DMS153 treated with DMSO at 0.1 percent for 48 hours (cell line): ENCODE measurements around the gene SIRT2.
A peak's percentile ranks its signal among the peaks of the same experiment; 100 is the strongest.

Experiments used
- DNase-seq: peaks from one replicate; lab custom pipeline; 2025; ENCODE audit not compliant: unreplicated experiment; lab: John Stamatoyannopoulos, UW

Gene SIRT2

DNA sequence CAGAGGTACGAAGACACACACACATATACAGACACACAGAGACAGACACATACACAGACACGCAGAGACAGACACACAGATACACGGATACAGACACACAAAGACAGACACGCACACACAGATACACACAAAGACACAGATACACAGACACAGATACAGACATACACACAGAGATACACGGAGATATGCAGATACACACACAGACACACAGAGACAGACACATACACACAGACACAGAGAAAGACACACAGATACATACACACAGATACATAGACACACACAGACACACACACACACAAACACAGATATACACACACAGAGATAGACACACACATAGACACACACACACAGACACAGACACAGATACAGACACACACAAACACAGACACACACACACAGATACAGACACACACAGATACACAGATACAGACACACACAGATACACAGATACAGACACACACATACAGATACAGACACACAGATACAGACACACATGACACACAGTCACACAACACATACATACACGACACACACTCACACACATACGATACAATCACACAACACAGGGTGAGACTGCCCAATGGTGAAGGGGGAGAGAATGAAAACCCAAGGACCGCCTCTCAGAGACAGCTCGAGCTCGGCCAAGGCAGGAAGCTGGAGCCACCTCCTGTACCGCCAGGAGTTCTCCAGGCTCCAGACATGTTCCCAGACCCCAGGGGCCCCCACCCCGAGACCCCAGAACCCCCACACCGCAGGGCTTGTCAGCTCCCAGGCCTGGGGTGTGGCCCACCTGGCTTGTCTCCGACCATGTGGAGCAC lies 21.4 kb upstream of the SIRT2 start:
- DNase-seq, result no peak

DNA sequence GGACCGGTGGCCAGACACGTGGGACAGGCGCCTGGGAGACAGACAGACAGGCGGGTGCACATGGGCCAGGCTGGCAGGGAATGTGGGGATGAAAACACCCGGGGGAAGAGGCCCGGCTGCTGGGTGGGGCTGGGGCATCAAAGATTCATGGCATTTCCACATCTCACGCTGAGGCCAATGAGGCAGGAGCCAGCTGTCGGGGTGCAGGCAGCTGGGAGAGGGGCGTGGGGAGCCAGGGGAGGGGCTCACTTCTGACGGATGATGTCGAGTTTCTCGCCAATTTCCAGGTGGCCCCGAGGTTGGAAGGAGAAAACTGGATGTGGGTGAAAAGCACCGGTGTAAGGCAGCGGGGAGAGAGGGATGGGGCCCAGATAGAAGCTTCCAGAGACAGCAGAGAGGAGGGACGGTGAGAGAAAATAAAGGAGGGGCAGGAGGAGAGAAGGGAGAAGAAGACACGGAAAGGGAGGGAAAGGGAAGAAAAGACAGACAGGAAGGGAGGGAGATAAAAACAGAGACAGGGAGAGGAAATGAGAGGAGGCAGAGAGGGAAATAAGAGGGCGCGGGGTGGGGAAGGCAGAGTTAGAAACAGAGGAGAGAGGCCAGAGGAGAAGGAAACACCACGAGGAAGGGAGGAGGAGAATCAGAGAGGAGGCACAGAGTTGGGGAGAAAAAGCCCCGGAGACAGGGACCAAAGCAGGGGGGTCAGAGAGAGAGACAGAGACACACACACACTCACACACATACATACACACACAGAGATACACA lies 20.6 kb upstream of the SIRT2 start:
- DNase-seq, result no peak

DNA sequence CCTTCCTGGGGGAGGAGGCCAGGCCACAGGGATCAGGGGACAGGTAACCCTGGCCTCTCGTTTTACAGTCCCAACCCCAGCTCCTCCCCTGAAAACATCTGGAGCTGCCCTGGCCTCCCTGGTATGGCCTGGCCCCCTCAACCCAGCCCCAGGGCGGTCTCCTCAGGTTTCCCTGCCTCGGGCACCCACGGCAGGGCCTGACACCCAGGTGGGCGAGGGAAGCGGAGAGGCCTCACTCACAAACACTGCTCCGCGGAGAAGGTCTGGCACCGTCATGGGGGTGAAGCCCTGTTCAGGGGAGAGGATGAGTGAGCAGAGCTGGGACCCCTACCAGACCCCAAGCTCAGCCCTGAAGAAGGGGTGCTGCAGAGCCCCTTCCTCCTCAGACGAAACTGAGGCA lies 19.1 kb upstream of the SIRT2 start:
- DNase-seq, result no peak

DNA sequence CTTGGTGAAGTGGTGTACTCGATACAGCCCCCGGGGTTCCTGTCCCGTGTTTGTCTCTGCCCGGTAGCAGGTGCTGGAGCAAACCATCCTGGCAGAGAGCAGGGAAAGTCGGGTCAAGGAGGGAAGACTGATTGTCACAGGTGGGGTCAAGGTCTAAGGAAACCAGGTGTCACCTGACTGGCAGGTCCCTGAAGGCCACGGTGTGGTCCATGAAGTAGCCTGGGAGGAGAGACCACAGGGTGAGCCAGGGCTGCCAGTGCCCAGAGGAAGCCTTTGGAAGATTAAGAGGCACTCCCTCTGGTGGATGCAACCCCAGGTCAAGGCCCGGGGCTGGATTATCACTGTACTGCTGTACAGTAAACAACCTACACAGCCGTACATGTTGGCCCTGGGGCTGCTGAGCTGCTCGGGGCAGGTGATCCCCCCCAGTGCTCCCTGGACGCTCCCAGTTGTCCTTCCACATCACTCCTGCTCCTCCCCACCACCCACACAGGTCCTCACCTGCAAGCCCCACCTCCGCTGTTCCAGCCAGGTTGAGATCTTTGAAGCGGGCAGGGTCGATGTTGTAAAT lies 18.6 kb upstream of the SIRT2 start:
- peak; percentile 12 for DNase-seq

DNA sequence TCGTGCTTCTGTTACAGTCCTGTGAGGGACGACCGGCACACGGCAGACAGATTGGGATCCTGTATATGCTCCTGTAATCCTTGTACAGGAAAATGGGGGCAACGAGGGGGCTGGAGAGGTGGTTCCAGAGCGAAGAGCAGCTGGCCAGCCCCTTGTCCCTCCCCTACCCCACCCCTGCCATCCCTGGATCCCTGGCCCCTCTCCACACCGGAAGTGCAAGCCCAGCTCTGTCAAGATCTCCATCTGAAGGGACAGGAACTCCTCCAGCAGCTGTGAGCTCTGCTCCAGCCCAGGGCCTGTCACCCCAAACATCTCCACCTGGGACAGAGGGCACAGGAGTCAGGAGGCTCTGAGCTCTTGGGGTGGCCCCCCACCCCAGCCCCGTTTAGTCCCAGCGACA lies 18.1 kb upstream of the SIRT2 start:
- no peak for DNase-seq

DNA sequence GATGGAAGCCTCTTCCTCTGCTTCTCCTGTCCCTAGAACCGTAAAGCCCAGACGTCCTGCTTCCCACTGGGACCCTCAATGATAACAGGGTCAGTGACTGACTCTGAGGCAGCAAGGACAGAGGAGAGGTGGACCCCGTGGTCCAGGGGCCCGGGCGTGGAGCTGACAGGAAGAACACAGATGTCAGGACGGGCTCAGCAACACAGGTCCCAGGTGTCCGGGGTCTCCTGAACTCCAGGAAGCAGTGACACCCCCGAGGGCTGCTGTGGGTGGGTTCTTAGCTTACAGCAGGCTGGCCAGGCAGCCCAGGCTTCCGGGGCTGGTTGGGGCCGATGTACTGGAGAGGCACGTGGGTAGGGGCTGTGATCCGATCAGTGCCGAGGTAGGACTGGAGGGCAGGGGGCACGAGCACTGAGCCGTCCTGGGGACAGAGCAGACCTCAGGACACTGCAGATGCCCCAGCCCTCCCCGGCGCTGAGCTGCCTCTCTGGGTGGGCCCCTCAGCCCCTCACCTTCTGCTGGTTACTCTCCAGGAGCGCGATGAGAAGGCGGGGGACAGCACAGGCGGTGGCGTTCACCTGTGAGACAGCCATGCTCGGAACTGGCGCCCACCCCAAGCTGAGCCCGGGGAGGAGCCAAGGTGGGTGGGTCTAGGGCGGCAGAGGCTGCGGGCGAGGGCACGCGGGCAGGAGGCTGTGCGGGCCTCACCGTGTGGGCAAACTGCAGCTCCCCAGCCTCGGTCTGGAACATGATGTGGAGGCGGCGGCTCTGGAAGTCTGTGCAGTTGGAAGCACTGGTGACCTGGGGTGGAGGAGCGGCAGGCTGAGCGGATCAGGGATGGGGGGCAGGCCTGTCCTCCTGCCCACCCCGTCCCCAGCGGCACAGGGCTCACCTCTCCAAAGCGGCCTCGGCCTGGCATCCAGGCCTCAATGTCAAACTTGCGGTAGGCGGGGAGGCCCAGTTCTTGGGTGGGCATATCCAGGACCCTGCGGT lies 16.2 kb upstream of the SIRT2 start:
- no peak for DNase-seq

DNA sequence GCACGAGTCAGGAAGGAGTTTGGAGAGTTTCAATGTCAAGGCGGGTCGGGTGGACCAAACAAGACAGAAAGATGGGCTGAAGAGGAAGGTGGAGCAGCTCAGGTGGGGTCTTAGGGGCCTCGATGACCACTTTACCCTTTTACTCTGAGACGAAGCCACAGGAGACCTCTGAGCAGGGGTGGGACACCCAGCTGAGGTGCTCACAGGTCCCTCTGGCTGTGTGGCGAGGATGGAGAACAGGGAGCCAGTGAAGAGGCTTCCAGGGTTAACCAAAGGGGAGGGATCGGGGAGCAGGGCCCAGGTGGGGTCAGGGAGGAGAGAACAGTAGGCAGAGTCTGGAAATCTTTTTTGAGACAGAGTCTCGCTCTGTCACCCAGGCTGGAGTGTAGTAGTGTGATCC lies 14.5 kb upstream of the SIRT2 start:
- DNase-seq, result no peak

DNA sequence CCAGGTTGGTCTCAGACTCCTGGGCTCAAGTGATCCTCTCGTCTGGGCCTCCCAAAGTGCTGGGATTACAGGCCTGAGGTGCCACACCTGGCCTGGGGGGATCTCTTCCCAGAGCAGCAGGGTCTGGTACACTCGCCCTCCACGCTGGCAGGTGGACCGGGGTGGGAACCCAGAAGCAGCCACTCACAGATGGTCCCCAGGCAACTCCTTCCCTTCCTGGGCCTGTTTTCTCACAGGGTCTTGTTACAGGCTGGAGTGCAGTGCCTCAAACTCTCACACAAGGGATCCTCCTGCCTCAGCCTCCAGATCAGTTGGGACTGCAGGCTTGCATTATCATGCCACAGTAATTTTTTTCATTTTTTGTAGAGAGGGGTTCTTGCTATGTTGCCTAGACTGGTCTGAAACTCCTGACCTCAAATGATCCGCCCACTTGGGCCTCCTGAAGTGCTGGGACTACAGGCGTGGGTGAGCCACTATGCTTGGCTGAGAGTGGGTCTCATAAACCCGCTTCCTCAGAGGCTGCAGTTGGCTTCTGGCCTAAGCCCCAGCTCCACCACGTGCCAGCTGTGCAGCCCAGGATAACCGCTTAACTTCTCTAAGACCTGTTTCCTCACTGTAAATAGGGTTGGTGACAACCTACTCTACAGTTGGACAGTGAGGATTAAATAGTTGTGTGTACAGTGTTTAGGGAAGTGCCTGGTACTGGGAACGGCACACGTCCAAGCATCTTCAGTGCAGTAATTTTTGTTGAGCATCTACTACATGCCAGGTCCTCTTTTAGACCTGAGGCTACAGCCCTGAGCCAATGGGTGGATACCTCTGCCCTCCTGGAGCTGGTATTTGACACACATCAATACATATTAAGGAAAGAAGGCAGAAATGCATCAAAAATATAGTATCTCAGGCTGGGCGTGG lies 13.4 kb upstream of the SIRT2 start:
- DNase-seq, result no peak

DNA sequence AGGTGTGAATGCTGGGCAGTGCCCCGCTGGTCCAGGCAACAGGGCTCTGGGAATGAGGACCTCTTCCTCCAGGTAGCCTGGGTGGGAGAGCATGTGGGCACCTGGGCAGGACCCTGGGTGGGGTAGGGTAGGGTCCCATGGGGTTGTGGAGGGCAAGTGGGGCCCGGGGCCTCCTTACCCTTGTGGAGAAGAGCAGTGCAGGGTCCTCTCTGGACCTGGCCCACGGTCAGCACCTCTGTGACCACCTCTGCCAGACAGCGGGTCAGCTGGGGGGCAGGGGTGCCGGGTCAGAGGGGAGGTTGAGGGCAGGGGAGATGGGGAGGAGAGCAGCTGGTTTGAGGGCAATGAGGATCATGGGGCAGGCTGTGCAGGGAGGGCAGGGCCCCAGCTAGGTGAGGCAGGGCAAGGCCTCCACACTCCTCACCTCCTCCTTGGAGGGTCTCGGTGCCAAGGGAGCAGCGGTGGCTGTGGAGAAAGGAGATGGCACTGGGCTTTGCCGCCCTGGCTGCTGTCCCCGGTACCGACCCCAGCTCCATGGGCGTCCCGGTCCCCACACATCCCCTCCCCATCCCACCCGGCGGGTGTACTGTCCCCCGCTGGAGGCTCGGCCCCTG lies 12.1 kb upstream of the SIRT2 start:
- no peak for DNase-seq

DNA sequence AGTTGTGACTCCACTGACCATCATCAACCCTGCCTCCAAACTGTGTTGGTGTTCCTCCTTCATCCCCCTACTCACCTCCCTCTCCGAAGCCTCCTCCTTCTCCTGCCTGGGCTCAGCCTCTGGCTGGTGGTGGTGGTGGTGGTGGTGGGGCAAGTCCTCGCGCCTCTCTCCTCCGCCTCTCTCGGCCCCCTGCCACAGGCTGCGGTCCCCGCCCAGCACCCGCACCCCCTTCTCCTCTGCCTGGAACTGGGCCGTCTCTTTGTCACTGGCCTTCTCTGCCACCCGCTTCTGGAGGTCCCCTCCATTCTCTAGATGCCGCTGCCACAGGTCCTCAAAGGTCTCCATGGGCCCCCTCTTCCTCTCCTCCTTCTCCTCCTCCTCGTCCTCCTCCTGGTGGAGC lies 11.1 kb upstream of the SIRT2 start:
- no peak for DNase-seq

DNA sequence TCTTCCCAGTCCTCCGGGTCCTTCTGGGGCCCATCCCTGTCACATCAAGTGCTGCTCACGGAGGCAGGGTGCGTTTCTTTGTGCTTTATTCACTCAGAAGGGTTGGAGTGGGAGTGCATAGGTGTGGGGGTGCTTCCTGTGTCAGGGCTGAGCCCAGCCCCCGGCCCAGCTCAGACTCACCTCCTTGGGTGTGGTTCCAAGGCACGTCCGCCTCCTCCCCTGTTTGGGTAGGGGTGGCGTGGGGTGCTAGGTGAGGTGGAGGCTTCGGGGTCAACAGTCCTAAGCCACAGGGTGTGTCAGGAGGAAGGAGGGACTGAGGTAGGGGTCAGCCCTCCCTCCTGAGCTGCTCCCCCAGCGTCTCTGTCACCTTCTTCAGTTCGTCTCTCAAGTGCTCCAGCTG lies 9.5 kb upstream of the SIRT2 start:
- no peak for DNase-seq

DNA sequence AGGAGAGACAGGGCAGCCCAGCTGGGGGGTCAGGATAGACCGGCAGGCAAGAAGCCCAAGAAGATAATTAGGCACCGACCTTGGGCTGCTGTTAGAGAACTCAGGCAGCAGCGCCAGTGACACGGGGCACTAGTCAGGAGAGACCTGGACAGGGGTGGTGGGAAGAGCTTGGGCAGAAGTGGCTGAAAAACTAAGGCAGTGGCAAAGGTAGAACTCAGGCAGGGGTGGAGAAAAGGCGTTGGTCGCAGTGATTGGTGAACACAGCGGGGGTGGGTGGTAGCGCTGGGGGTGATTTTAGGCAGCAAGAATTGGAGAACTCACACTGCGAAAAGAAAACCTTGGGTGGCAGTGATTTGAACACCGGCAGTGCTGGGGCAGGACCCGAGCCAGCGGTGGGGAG lies 8.3 kb upstream of the SIRT2 start:
- no peak for DNase-seq

DNA sequence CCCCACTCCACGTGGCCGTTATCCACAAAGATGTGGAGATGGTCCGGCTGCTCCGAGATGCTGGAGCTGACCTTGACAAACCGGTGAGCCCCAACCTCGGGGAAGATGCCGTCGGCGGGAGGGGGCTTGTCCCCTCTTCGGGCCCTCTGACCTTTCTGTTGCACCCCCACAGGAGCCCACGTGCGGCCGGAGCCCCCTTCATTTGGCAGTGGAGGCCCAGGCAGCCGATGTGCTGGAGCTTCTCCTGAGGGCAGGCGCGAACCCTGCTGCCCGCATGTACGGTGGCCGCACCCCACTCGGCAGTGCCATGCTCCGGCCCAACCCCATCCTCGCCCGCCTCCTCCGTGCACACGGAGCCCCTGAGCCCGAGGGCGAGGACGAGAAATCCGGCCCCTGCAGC lies 7.8 kb upstream of the SIRT2 start:
- DNase-seq, result no peak

DNA sequence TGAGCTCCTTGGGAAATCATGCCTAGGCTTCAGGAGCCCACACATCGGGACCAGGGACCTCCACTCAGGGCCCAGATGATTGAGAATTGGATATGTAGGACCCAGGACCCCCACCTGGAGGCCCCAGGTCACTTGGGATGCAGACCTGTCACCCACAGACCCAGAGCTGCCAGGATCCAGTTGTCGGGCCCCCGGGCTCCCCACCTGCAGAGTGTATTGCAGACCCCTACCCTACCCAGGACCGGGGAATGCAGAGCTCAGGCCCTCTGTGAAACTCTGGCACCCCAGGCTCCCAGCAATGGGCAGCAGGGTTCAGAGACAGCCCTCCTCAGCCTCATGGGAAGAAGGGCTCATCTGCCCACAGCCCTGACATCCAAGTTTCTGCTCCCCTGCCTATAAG lies 6.2 kb upstream of the SIRT2 start:
- DNase-seq, result no peak

DNA sequence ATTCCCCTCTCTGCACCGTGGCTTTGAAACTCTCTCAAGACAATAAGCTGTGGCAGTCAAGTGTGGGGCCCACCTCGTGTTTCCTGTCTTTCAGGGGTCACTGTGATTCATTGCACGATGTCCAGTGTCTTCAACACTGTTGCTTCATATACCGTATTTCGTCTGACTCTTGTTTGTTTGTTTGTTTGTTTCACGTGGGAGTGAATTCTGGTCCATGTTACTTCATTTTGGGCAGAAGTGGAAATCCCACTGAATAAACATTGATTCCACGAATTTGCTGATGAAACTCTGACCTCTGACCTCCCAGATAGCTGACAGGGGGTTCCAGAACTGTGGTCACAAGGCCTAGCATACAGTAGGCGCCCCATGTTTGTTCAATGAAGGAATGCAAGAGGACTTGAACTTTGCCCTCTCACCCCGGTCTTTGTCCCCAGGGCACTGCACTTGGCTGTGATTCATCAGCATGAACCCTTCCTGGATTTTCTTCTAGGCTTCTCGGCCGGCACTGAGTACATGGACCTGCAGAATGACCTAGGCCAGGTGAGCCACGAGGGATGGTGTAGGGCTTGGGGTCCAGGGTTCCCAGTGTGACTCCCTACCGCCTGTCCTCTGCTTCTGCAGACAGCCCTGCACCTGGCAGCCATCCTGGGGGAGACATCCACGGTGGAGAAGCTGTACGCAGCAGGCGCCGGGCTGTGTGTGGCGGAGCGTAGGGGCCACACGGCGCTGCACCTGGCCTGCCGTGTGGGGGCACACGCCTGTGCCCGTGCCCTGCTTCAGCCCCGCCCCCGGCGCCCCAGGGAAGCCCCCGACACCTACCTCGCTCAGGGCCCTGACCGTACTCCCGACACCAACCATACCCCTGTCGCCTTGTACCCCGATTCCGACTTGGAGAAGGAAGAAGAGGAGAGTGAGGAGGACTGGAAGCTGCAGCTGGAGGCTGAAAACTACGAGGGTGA lies 5.4 kb upstream of the SIRT2 start:
- DNase-seq, result no peak

DNA sequence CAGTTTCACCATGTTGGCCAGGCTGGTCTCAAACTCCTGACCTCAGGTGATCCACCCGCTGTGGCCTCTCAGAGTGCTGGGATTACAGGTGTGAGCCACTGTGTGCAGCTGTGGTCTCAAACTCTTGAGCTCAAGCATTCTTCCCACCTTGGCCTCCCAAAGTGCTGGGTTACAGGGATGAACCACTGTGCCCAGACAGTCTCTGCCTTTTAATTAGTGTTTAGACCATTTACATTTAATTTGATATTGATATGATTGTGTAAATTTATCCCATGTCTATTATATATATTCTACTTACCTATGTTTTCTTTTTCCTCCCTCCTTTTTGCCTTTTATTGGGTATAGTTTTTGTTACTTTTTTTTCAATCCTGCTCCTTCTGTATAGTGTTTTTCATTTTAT lies 2.3 kb upstream of the SIRT2 start:
- DNase-seq, result no peak

DNA sequence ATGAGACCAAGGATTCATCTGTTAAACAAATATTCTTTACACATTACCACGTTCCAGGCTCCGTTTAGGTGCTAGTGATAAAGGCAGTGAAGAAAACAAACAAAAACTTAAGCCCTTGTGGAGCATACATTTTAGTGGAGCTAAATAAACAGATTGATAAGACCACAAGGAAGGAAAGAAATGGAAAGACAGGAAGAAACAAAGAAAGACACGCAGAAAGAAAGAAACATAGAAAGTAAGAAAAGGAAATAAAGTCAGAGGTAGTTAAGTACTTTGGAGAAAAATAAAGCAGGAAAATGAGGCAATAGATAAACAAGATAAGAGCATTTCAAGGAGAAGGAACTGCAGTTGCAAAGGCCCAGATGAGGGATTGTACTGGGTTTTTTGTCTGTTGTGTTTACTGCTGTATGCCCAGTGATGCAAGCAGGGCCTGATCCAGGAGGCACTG lies 1.3 kb upstream of the SIRT2 start:
- no peak for DNase-seq

DNA sequence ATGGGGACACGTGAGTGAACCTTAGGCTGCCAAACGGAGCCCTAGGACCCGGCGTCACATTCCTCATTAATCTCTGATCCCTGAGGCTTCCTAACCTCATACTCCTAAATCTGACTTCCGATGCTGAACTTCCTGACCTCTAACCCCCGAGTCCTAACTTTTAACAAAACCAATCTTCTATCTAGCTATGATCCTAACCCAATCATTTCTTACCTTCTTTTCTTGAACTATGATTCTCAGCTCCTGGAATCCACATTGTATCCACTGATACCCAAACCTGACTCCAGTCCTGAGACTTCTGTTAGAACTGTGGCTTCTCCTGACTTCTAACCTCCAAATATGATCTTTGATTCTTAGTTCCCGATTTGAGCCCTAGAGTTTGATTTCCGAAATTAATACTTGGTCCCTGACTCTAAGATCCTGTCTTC lies 798 bp upstream of the SIRT2 start:
- no peak for DNase-seq
